K562 (cell line): Measurements from ENCODE around the gene ARL4D. TPM values are rescaled to one million over a fixed set of nuclear protein-coding genes. Genes with fewer than 3 reads are reported as not detected.

Source experiments
- ATAC-seq: fragments of 200-7000 bp; cut with Tn5 transposase; 3 replicates; pipeline ENCODE4 v1.9.1; 2020; ENCODE audit warnings: moderate library complexity
- BruUV-seq: library from RNA; stranded (reverse); fragments of 400-500 nt; replicated peaks from 2 replicates; lab custom pipeline; 2021; lab: Mats Ljungman, UMichigan
- CTCF ChIA-PET: fragments of 300-600 bp; formaldehyde crosslinking; extraction: SDS; loops from one replicate; lab custom pipeline; 2021; ENCODE audit warnings: low intra/inter-chr PET ratio; lab: Yijun Ruan, JAX
- POLR2A ChIA-PET: fragments of 300-600, 350-650 bp; sonication (Branson Sonifier 250); formaldehyde crosslinking; extraction: SDS; loops from one replicate; lab custom pipeline; 2021; ENCODE audit warnings: antibody characterized with exemption, inconsistent platforms; lab: Yijun Ruan, JAX
- DNase-seq, 4 experiments: peaks; one replicate each; pipeline versions ENCODE4 v3.0.0 to v3.0.0-alpha.2; 2011 to 2018; ENCODE audit warnings: low spot score in 3 of 4, mixed read lengths in 3 of 4; ENCODE audit errors: extremely low read depth in 1 of 4
- FAIRE-seq: peaks from 2 replicates; lab custom pipeline; 2011; peaks lifted over from hg19 to GRCh38; lab: Jason Lieb, UNC
- H2AFZ ChIP-seq: 2 replicates; pipeline ENCODE4 v1.6.0; 2011; ENCODE audit warnings: low read depth, low read length, control low read depth, inconsistent platforms
- H3K27ac ChIP-seq: fragments of 200-600 bp; 3 replicates; pipeline ENCODE4 v1.8.0; 2011; ENCODE audit warnings: low read depth, mild to moderate bottlenecking, control low read depth, inconsistent platforms, low read length, moderate library complexity, mixed read lengths; ENCODE audit errors: extremely low read depth
- H3K27me3 ChIP-seq, 2 experiments: fragments of 300-600 bp in 1 of 2; 2 replicates in 1 of 2; 3 replicates in 1 of 2; pipeline versions ENCODE4 v1.6.0 to v1.8.0; 2011; ENCODE audit warnings: inconsistent platforms in 2 of 2, low read length in 2 of 2, mild to moderate bottlenecking in 1 of 2, mixed read lengths in 1 of 2, moderate library complexity in 1 of 2; ENCODE audit not compliant: control insufficient read depth in 2 of 2, insufficient read depth in 2 of 2
- H3K36me3 ChIP-seq: fragments of 300-600 bp; 3 replicates; pipeline ENCODE4 v1.8.0; 2011; ENCODE audit warnings: mild to moderate bottlenecking, low read length, inconsistent platforms; ENCODE audit not compliant: control insufficient read depth, insufficient read depth
- H3K4me1 ChIP-seq, 2 experiments: fragments of 200-600 bp in 1 of 2; replicated peaks in 1 of 2; 2 replicates in 1 of 2; 3 replicates in 1 of 2; pipeline versions ENCODE4 v1.5.1 to v1.8.0; 2011; ENCODE audit warnings: inconsistent platforms in 2 of 2, low read length in 2 of 2, mild to moderate bottlenecking in 1 of 2, mixed read lengths in 1 of 2, moderate library complexity in 1 of 2; ENCODE audit not compliant: control insufficient read depth in 2 of 2, insufficient read depth in 2 of 2
- H3K4me2 ChIP-seq: 2 replicates; pipeline ENCODE4 v1.6.1; 2011; ENCODE audit warnings: low read length, control low read depth, inconsistent platforms, mixed read lengths; ENCODE audit not compliant: insufficient read depth
- H3K4me3 ChIP-seq: fragments of 200-600 bp; sonication (generic), shearing (Covaris generic); 2 replicates; pipeline ENCODE4 v1.5.1; 2016; ENCODE audit warnings: control low read depth, inconsistent platforms
- H3K79me2 ChIP-seq: fragments of 200-600 bp; 3 replicates; pipeline ENCODE4 v1.8.0; 2011; ENCODE audit warnings: low read length, inconsistent platforms; ENCODE audit not compliant: control insufficient read depth, insufficient read depth
- H3K9ac ChIP-seq, 2 experiments: 2 replicates each; pipeline versions ENCODE4 v1.6.0 to v1.6.1; 2011; ENCODE audit warnings: low read depth in 2 of 2, low read length in 2 of 2, control low read depth in 1 of 2, inconsistent platforms in 1 of 2, mild to moderate bottlenecking in 1 of 2, mixed read lengths in 1 of 2; ENCODE audit not compliant: insufficient read depth in 1 of 2
- H3K9me1 ChIP-seq: one replicate; pipeline ENCODE4 v1.6.0; 2011; ENCODE audit warnings: inconsistent platforms, mild to moderate bottlenecking, low read length, moderate library complexity; ENCODE audit not compliant: control insufficient read depth, insufficient read depth
- H3K9me3 ChIP-seq: replicated peaks from 2 replicates; pipeline ENCODE4 v1.5.1; 2011; ENCODE audit warnings: low read depth, low read length, inconsistent platforms; ENCODE audit not compliant: control insufficient read depth, insufficient read depth
- H4K20me1 ChIP-seq: replicated peaks from 2 replicates; pipeline ENCODE4 v1.6.1; 2011; ENCODE audit warnings: low read length, inconsistent platforms, mixed read lengths; ENCODE audit not compliant: control insufficient read depth, insufficient read depth
- BMI1 ChIP-seq: fragments of 150-350 bp; IDR thresholded peaks from 2 replicates; pipeline ENCODE4 v1.6.1; 2014; ENCODE audit warnings: low read length
- BRCA1 ChIP-seq, 2 experiments: fragments of 450-650 bp in 1 of 2; sonication (generic) in 1 of 2; formaldehyde crosslinking in 1 of 2; IDR thresholded peaks; 2 replicates each; pipeline versions ENCODE4 v1.5.0 to v1.6.1; 2017 to 2020; ENCODE audit warnings: mild to moderate bottlenecking in 1 of 2, missing genetic modification reagents in 1 of 2
- CTBP1 ChIP-seq: fragments of 450-650 bp; IDR thresholded peaks from 2 replicates; pipeline ENCODE4 v1.6.1; 2016; ENCODE audit warnings: borderline replicate concordance
- EWSR1 ChIP-seq: fragments of 450-650 bp; IDR thresholded peaks from 2 replicates; pipeline ENCODE4 v1.6.1; 2018; ENCODE audit warnings: borderline replicate concordance, mild to moderate bottlenecking, low read depth, moderate library complexity; ENCODE audit not compliant: partially characterized antibody
- FOXA3 ChIP-seq, 2 experiments: fragments of 450-650 bp in 1 of 2; sonication (generic) in 1 of 2; formaldehyde crosslinking; IDR thresholded peaks in 1 of 2; conservative IDR thresholded peaks in 1 of 2; 2 replicates each; pipeline versions ENCODE4 v1.4.0 to v1.8.0; 2020 to 2022; ENCODE audit warnings: mild to moderate bottlenecking in 2 of 2, missing genetic modification reagents in 1 of 2
- GTF2A2 ChIP-seq: IDR thresholded peaks from 2 replicates; pipeline ENCODE4 v1.6.1; 2016; ENCODE audit warnings: mild to moderate bottlenecking, missing genetic modification characterization, missing compliant biosample characterization
- KLF13 ChIP-seq: fragments of 450-650 bp; IDR thresholded peaks from 2 replicates; pipeline ENCODE4 v1.6.1; 2016; ENCODE audit warnings: missing genetic modification characterization, low read depth, mild to moderate bottlenecking, missing compliant biosample characterization, moderate library complexity, borderline replicate concordance
- LCOR ChIP-seq: sonication (generic); formaldehyde crosslinking; IDR thresholded peaks from 2 replicates; pipeline ENCODE4 v1.8.0; 2022; ENCODE audit warnings: mild to moderate bottlenecking, missing genetic modification reagents
- LEF1 ChIP-seq: fragments of 450-650 bp; IDR thresholded peaks from 2 replicates; pipeline ENCODE4 v1.6.1; 2016; ENCODE audit warnings: mild to moderate bottlenecking
- RUNX1 ChIP-seq: sonication (generic); IDR thresholded peaks from 2 replicates; pipeline ENCODE4 v1.6.1; 2016; ENCODE audit warnings: antibody characterized with exemption, low read depth
- SIN3B ChIP-seq: fragments of 450-650 bp; IDR thresholded peaks from 2 replicates; pipeline ENCODE4 v1.6.1; 2017; ENCODE audit warnings: low read depth, mild to moderate bottlenecking, moderate library complexity
- THRAP3 ChIP-seq: fragments of 450-650 bp; IDR thresholded peaks from 2 replicates; pipeline ENCODE4 v1.6.1; 2016; ENCODE audit warnings: mild to moderate bottlenecking, inconsistent platforms, borderline replicate concordance
- ZNF212 ChIP-seq: fragments of 450-650 bp; formaldehyde crosslinking; IDR thresholded peaks from 2 replicates; pipeline ENCODE4 v1.4.0; 2020; ENCODE audit warnings: mild to moderate bottlenecking
- ZNF324 ChIP-seq: fragments of 250-450 bp; sonication (Bioruptor Pico); IDR thresholded peaks from 2 replicates; pipeline ENCODE4 v1.4.0; 2020; ENCODE audit warnings: mild to moderate bottlenecking
- ZNF395 ChIP-seq: fragments of 200-800 bp; sonication (Bioruptor generic); IDR thresholded peaks from 2 replicates; pipeline ENCODE4 v1.6.1; 2017; ENCODE audit warnings: missing genetic modification characterization, missing compliant biosample characterization
- WGBS: fragments of 100-300 bp; shearing (Covaris generic); methylation state at CpG from one replicate; pipeline ENCODE4 v1.1.6; 2016; ENCODE audit warnings: low coverage, mixed read lengths; ENCODE audit not compliant: insufficient coverage; ENCODE audit errors: missing lambda C conversion rate; 5-methylcytosine and 5-hydroxymethylcytosine counted together
- in situ Hi-C: fragments of 300-500 bp; cut with MboI; formaldehyde crosslinking; loops from 4 replicates; pipeline ENCODE4 v1.15.0; 2018; ENCODE audit warnings: inconsistent platforms, mixed read lengths
- intact Hi-C: fragments of 100-400 bp; cut with micrococcal nuclease; formaldehyde crosslinking; loops from 2 replicates; pipeline ENCODE4 v1.14.2; 2022
- polyA plus RNA-seq, 8 experiments: library from polyadenylated mRNA; depleted of rRNA in 4 of 8; stranded (reverse) in 5 of 8; unstranded in 3 of 8; fragments of >200 nt; fragmentation: Nextera tagmentation in 2 of 8; fragmentation: Illumina TruSeq in 1 of 8; extraction: Ambion mirVana in 2 of 8; extraction: Trizol in 1 of 8; gene quantifications; 2 replicates each; pipeline versions ENCODE4 v1.2.1 to v1.2.3, GENCODE V29; 2011 to 2014; ENCODE audit warnings: inconsistent platforms in 1 of 8, missing spikeins in 1 of 8
- total RNA-seq, 7 experiments: library from RNA; depleted of rRNA in 6 of 7; stranded (reverse); fragments of >200 nt in 6 of 7; fragmentation: Illumina TruSeq in 2 of 7; extraction: Trizol in 2 of 7; gene quantifications; 2 replicates each; pipeline versions ENCODE4 v1.2.1 to v1.2.3, GENCODE V29; 2011 to 2021; ENCODE audit warnings: low replicate concordance in 1 of 7
- TF ChIP-seq, protein P1 (sequence below): fragments of 450-650 bp; IDR thresholded peaks from 2 replicates; pipeline ENCODE4 v1.6.1; 2016; ENCODE audit warnings: mild to moderate bottlenecking
- TF ChIP-seq, protein P2 (sequence below): sonication (generic); formaldehyde crosslinking; IDR thresholded peaks from 2 replicates; pipeline ENCODE4 v1.8.0; 2023; ENCODE audit warnings: mild to moderate bottlenecking, missing genetic modification reagents

ARL4D gene
- total and polyA plus RNA-seq, 9 of the 15 experiments (the other 6 are each of a cell fraction or from before 2014, with no cell fraction given) = 0.07 to 0.53 (median 0.28) TPM; not detected in 1

DNA sequence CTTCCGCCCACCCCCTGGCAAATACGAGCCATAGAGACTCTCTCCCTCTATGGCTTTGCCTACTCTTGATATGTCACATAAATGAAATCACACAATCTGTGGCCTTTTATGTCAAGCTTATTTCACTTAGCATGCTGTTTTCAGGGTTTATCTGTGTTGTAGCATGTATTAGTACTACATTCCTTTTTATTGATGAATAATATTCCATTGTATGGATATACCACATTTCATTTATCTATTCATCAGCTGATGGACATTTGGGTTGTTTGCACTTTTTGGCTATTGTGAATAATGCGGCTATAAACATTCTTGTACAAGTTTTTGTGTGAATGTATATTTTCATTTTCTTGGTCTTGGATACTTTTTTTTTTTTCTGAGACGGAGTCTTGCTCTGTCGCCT is 48.0 kb downstream of the ARL4D start:
- BruUV-seq = no TSS peak
- in situ Hi-C loops (no loop called here), intact Hi-C loops (no loop called here)
- H3K4me3 ChIP-seq = no peak overlapping the region
- H3K36me3 ChIP-seq = no peaks in the 10 kb centered on the region
- H3K4me2 ChIP-seq = no peak overlapping the region
- no peaks in the 10 kb centered on the region for H3K9me1 ChIP-seq
- H3K9ac ChIP-seq = no peak overlapping the region
- H3K27me3 ChIP-seq = peaks cover 3 to 13% of the 10 kb centered on the region in 2 experiments; a peak in 4 of 5 replicates
- DNase-seq (no peak), ATAC-seq (no peak), FAIRE-seq (no peak)
- H3K79me2 ChIP-seq = no peaks in the 10 kb centered on the region
- no peaks in the 10 kb centered on the region for H4K20me1 ChIP-seq
- WGBS = 0% methylated on average over 5 of the region's 5 CpGs
- ChIA-PET CTCF (no interaction called here), POLR2A (no interaction called here)
- no peak overlapping the region for H2AFZ ChIP-seq
- no peaks in the 10 kb centered on the region for H3K4me1 ChIP-seq
- H3K27ac ChIP-seq = no peak overlapping the region
- no peaks in the 10 kb centered on the region for H3K9me3 ChIP-seq
- TF ChIP-seq ZNF212 (CRISPR knock-in tag) (no peak), FOXA3 (CRISPR knock-in tag; conservative IDR thresholded peaks at IDR 0.05 in 1 of 2, IDR thresholded peaks at IDR 0.05 in 1 of 2) (no peak), ZNF324 (no peak), LEF1 (no peak), KLF13 (no peak), SIN3B (no peak), GTF2A2 (tag) (no peak), ZNF395 (no peak), LCOR (CRISPR knock-in tag) (no peak), EWSR1 (no peak), CTBP1 (no peak), BRCA1 (IDR thresholded peaks at IDR 0.05) (no peak), BRCA1 (CRISPR knock-in tag; IDR thresholded peaks at IDR 0.05) (no peak), THRAP3 (no peak), BMI1 (no peak), RUNX1 (no peak)
- TF ChIP-seq, protein P1, sequence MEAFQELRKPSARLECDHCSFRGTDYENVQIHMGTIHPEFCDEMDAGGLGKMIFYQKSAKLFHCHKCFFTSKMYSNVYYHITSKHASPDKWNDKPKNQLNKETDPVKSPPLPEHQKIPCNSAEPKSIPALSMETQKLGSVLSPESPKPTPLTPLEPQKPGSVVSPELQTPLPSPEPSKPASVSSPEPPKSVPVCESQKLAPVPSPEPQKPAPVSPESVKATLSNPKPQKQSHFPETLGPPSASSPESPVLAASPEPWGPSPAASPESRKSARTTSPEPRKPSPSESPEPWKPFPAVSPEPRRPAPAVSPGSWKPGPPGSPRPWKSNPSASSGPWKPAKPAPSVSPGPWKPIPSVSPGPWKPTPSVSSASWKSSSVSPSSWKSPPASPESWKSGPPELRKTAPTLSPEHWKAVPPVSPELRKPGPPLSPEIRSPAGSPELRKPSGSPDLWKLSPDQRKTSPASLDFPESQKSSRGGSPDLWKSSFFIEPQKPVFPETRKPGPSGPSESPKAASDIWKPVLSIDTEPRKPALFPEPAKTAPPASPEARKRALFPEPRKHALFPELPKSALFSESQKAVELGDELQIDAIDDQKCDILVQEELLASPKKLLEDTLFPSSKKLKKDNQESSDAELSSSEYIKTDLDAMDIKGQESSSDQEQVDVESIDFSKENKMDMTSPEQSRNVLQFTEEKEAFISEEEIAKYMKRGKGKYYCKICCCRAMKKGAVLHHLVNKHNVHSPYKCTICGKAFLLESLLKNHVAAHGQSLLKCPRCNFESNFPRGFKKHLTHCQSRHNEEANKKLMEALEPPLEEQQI = no peak
- TF ChIP-seq, protein P2, sequence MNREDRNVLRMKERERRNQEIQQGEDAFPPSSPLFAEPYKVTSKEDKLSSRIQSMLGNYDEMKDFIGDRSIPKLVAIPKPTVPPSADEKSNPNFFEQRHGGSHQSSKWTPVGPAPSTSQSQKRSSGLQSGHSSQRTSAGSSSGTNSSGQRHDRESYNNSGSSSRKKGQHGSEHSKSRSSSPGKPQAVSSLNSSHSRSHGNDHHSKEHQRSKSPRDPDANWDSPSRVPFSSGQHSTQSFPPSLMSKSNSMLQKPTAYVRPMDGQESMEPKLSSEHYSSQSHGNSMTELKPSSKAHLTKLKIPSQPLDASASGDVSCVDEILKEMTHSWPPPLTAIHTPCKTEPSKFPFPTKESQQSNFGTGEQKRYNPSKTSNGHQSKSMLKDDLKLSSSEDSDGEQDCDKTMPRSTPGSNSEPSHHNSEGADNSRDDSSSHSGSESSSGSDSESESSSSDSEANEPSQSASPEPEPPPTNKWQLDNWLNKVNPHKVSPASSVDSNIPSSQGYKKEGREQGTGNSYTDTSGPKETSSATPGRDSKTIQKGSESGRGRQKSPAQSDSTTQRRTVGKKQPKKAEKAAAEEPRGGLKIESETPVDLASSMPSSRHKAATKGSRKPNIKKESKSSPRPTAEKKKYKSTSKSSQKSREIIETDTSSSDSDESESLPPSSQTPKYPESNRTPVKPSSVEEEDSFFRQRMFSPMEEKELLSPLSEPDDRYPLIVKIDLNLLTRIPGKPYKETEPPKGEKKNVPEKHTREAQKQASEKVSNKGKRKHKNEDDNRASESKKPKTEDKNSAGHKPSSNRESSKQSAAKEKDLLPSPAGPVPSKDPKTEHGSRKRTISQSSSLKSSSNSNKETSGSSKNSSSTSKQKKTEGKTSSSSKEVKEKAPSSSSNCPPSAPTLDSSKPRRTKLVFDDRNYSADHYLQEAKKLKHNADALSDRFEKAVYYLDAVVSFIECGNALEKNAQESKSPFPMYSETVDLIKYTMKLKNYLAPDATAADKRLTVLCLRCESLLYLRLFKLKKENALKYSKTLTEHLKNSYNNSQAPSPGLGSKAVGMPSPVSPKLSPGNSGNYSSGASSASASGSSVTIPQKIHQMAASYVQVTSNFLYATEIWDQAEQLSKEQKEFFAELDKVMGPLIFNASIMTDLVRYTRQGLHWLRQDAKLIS (CRISPR knock-in tag) = no peak
